HS-5 (cell line): ENCODE measurements around the gene DOCK1.

Experiments
- DNase-seq: peaks from one replicate; pipeline ENCODE4 v3.0.0-alpha.2; 2012; ENCODE audit warnings: low read depth

Gene DOCK1

DNA sequence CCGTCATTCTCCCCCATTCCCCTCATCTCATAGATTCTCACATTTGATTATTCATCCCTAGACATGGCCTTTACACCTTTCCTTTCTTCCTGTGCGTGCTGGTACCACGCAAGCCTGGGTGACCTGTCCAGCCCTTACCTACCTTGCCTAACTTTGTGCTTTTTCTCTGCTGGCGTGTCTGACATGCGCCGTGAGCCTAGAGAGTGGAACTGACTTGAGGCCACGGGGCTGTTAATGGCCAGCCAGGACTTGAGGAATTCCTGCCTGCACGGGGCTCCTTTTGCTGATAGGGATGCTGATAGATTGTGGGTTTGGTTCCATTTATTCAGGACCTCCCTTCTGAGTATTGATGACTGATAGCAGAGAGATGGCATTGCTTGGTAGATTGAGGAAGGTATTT is 134.2 kb downstream of the DOCK1 start:
- DNase-seq = no peak

DNA sequence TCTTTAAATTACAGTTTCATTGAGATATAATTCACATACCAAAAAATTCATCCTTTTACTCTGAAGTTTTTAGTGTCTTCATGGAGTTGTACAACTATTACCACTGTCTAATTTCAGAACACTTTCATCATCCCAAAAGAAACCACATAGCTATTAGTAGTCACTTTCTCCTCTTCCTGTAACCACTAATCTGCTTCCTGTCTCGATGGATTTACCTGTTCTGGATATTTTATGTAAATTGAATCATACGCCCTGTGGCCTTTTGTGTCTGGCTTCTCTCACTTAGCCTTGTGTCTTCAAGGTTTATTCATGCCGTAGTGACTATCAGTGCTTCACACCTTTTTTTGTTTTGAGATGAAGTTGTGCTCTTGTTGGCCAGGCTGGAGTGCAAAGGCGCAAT is 135.5 kb downstream of the DOCK1 start:
- no peak for DNase-seq

DNA sequence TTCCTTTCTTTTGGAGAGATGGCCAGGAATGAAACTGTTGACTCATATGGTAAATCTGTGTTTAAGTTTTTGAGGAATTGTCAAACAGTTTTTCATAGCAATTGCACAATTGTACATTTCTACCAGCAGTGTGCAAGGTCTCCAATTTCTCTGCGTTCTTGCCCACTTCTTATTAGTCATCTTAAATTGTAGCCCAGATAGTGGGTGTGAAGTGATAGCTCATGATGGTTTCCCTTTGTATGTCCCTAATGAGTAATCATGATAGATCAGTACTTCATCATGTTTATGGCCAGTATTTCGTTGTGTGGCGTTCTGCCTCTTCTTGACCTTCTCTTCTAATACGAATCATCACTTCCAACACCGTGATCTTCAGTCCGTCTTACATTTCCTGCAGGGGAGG is 136.3 kb downstream of the DOCK1 start:
- peak; percentile 93 for DNase-seq

DNA sequence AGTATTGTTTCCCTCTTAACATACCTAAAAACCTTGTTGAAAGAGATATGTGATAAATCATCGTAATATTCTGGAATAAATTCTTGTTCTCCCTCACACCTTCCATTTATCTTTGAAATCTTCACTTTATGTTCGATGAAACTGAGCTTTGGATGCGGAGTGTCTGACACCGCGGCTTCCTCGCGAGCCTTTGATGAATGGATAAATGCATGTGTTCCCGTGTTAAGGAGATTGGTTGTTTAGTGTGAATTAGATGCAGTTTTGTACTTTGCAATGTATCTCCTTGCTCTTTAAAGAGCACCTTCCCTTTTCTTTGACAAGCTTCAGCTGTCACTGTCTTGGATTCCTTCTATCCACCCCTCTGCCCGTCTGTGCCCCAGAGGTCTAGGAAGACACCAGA is 138.1 kb downstream of the DOCK1 start:
- no peak for DNase-seq

DNA sequence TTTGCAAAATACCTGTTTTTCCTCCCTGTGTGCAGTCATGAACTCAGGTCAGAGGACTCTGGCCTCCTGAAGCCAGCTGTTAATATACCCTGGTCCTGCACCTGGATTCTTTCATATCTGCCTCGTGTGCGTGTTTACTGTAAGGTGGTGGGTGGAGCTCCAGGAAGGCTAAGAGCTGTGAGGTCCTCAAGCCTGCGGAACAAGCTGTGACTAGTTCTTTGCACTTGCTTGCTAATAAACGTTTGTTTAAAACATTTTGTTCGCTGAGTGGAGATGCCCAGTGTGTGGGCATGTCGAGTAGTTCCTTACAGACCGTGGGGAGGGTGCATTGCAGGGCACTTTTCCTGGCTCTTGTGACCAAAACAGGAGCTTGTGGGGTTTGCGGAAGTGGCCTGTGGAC is 139.0 kb downstream of the DOCK1 start:
- DNase-seq = no peak

DNA sequence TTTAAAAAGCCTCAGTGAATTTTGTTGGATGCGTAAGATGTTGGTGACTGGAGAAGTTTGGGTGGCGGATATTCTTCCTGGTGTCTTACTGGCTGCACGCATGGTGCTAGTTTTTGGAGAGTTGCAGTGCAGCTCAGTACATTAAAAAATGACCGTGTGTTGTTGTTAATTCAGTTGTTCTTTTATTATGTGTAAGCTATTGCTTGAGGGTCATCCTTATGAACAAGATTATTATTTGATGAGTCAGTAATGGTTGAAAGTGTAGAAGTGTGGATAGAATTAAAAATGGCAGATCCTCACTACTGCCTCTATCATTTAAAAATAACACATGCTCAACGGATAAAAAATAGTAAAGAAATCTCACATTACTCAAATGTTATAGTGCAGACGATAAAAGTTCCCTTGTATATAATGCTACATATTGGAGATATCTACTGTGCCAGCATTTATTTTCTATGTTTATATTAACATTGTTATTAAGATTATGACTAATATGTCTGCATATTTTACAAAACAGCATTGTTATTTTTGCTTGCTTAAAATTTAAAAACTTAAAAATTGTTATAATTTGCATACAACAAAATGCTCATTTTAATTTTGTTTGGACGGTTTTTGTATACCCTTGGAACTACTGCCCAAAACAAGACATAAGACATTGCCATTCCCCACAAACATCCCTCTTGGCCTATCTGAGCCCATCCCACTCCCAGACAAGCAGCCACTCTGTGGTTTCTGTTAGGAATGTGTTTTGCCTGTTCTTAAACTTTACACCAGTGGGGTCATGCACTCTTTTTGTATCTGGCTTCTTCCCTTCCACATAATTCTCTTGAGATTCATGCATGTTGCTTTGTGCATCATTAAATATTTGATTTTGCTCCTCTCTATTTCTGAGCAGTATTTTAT is 142.0 kb downstream of the DOCK1 start:
- DNase-seq = no peak

DNA sequence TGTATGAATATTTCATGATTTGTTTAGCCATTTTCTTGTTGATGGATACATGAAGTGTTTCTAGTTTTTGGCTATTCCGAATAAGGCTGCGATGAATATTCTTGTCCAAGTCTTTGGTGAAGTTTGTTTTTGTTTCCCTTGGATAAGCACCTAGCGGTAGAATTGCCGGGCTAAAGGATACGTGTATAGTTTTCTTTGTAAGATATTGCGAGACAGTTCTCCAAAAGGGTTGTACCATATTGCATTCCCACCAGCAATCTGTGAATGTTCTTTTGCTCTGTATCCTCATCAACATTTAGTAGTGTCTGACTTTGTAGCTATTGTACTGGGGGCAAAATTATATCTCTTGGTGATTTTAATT is 142.6 kb downstream of the DOCK1 start:
- DNase-seq = no peak

DNA sequence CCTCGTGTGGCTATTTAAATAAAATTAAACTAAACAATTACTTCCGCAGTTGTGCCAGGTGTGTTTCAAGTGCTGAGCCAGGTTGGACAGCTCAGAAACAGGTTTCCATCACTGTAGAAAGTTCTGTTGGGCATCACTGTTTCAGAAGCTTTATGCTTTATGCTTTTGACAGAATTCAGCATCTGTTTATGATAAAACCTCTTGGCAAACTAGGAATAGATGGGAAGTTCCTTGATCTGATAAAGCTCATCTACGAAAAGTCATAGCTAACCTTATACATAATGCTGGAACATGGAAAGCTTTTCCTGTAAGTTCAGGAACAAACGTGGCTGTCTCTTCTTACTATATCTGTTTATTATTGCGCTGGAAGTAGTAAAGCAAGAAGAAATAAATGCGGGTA is 143.4 kb downstream of the DOCK1 start:
- no peak for DNase-seq

DNA sequence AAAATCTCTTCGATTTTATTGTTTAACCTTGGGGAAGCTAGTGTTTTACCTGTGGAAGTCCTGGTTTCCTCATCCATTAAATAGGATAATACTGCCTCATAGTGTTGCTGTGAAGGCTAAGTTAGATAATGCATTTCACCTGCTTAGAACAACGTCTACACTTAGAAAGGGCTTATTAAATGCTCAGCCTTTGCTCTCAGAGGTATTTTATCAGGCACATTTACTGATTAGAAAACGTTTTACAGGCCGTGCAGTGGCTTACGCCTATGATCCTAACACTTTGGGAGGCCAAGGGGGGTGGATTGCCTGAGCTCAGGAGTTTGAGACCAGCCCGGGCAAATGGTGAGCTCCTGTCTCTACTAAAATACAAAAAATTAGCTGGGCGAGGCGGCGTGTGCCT is 146.8 kb downstream of the DOCK1 start:
- no peak for DNase-seq

DNA sequence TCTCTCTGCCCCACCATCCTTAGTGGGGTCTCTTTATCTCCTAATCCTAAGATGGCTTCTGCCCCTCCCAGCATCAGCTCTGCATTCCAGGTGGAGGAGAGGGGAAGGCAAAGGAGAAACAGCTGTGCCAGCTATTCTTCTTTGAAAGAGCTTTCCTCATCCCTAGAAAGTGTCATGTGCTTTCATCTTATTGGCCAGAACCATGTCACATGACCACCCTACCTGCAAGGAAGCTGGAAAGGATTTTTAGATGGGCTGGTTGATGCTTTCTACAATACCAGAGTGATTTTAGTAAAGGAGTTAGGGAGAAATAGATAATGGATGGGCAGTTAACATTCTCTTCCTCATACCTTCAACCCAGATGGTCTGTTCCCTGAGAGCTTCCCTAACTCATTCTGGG is 150.0 kb downstream of the DOCK1 start:
- no peak for DNase-seq

DNA sequence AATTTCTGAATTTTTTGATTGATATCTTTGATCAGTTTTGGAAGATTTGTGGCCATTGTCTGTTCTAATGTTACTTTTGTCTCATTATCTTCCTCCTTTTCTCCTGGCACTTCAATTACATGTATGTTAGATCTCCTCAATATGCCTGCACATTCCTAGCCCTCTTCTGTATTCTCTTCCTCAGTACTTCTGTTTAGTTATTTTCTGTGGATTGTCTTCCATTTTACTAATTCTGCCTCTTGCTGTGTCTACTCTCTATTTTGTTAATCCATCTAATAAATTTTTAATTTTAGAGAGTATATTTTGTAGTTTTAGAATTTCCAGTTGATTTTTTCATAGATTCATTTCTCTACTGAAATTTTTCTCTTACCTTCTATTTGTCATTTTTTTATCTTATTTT is 154.1 kb downstream of the DOCK1 start:
- no peak for DNase-seq

DNA sequence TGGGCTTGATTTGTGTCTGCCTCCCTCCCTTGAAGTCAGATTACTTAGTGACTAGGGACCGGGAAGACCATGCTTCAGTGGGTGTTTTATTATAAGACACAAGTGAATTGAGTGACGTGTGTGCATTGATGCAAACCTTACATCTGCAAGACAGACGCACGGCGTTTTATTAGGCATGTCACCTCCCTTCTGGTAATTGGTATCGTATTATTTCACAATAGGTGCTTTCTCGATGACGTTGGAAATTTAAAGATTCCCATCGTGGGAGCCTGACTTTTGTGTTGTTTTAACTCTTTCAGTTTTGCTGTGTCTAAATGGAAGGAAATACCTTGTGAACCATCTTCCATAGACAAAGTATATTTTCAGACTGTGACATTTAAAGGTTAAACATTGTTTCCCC is 158.5 kb downstream of the DOCK1 start:
- DNase-seq = no peak

DNA sequence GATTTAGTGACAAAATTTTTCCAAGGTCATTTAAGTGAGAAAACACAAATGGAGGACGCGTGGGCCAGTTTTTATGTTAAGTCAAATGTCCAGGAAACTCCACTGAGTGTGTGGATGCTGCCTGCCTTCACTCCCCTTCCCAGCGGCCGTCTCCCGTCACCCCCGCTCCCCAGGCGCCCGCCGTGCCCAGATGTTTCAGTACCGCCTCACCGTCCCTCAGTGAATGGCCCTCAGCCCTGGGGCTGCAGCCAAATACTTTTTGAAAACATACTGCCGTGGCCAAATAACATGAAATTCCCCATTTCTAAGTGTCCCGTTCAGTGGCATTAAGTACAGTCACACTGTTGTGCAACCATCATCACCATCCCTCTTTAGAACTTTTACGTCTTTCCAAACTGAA is 159.2 kb downstream of the DOCK1 start:
- DNase-seq = no peak

DNA sequence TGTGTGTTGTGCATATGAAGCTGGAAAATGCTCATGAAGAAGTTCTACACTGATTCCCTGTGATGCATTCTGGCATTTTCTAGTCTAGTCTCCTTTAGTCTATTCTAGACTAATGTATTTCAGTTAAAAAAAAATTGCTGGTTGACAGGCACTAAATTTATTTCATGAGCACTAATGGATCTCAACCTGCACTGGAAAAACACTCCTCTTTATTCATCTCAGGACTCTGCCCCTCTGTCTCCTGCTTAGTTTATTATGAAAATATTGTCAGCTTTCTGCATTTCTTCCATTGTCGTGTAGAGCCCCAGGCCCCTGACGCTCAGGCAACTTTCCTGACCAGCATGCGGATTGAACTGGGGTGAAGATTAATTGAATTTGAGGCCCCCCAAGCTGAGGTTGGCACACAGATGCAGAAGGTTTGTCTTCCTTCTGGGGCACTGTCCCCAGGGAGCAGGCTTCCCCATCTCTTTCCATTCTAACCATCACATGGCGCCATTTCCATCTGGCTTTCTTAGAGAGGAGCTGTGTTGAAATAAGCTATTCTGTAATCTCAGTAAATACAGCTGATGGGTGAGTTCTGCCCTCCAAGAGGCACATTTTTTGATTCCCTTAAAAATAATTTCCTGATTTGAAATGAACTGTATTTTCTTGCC is 162.4 kb downstream of the DOCK1 start:
- no peak for DNase-seq

DNA sequence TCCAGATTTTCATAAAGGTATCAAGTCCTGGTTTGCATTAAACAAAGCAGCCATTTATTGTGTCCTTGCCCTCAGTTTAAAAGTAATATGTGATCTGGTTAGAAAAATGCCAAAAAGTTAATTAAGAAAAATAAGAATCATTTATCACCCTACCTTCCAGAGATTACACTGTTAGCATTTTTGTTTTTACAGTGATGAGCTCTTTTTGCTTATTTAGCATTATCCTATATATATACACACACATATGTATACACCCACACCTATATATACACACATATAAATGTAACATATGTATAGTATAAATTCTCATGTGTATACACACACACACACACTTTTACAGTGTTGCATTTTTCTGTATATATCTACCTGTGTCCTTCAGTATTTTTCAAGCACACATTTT is 163.3 kb downstream of the DOCK1 start:
- no peak for DNase-seq

DNA sequence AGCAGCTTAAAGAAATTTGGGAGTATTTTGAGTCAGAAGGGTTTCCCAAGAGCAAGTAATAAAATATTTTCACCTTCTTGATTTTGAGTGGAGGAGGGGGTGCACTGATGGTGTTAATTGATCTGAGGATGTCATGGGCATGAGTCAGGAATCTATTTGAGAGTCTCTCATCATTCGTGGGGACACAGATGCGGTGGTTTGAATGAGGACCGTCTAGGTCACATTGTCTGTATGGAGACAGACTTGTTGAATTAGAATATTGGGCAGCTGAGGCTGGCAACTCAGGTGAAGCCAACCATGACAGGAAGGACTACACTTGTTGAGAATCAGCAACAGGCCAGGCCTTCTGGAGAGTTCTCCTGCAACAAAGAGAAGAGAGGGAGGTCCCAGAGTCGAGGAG is 164.2 kb downstream of the DOCK1 start:
- no peak for DNase-seq

DNA sequence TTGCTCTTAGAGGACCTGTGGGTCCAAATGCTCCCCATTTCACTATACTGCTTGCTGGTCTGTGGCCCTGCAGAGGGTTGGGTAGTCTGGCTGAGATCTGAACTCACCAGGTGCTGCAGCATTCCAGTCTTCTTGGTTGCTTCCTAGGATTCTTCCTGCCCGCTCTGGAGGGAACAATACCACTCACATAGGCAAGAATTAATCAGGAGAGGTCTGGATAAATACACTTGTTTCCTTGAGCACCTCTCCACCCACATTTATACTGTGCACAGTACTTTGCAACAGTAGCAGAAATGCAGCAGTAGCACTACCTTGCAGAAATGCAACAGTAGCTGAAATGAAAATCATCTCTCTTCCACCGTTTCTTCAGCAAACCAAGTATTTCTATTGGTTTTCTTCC is 165.9 kb downstream of the DOCK1 start:
- DNase-seq = no peak

DNA sequence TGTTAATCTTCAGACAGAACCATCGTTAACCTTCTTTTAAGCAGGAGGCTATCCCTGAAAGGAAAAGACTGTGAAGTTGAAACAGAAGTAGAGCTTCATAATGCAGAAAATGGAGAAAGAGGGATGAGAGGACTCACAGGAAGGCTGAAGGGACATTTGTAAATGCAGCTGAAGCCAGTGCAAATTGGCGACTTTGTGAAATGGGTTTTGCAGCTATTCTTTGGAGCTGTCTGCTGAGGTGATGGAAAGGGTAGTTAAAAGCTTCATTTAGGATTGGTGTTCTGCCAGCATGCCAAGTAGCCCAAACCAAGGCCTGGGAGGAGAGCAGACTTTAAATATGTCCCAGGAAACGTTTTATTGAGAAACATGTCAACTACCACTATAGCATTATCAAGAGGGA is 168.4 kb downstream of the DOCK1 start:
- DNase-seq = no peak

DNA sequence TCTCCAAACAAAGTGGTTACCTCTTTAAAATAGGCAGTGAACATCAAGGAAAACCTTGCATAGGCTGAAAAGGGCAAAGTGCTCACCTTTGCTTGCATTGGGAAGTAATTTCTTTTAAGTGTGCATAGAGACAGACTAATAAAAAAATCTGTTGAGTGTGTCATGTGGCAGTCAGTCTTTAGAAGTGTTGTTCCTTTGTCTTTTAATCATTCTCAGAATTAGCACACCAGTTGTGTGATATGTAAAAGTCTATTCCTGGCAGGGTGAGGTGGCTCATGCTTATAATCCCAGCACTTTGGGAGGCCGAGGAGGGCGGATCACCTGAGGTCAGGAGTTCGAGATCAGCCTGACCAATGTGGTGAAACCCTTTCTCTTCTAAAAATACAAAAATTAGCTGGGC is 174.2 kb downstream of the DOCK1 start:
- no peak for DNase-seq

DNA sequence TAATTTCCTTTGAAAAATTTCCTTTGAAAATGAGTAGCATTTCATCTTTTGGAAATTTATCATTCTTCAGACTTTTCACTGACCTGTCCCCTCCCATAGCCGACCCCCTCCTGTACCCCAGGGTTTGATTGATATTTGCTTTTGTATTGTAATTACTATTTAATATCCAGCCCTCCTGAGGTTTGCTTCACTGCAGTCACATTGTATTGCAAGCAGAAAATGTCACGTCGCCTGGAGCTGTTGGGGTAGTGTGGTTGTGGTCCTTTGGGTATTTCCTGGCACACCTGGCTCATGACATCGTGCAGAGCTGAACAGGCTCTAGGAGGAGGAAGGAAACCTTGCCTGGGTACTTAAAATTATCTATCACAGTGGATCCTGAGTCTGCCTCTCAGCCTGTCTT is 175.1 kb downstream of the DOCK1 start:
- no peak for DNase-seq

DNA sequence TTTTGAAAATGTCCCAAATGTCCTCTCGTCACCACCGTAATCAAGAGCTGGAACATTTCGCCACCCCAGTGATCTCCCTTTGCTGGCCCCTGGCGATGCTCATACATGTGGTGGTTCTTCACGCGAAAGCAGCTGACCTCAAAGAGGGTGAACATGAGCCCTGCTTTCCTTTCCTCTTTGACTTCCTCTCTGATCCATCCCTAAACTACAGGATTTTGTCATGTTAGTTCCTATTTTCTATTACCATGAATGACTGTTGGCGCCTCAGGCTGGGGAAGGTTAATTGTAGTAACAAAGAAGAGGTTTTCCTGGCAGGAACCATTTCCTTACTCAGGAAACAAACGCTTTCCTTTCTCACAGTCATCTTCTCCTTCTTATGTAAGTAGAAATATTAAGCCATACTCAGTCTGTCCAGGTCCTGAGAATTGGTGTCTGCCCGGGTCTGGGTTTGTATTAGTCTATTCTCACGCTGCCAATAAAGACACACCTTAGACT is 176.7 kb downstream of the DOCK1 start:
- DNase-seq = no peak

DNA sequence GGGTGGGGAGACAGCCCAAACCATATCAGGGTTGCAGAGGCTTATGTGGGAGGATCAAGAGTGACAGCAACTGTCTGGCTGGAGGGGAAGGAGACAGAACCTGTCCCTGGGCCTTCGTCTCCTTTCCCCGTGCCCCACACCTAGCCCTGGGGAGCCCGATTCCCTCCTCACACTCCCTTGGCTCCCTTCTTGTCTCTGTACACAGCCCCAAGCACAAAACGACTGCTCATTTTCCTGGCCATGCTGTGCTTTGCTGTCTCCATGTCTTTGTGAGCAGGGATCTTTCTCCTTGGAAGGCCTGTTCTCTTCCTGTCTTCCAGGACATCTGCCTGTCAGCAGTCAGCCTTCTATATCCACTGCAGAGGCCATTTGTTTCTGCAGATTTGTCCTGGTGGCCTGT is 177.4 kb downstream of the DOCK1 start:
- no peak for DNase-seq

DNA sequence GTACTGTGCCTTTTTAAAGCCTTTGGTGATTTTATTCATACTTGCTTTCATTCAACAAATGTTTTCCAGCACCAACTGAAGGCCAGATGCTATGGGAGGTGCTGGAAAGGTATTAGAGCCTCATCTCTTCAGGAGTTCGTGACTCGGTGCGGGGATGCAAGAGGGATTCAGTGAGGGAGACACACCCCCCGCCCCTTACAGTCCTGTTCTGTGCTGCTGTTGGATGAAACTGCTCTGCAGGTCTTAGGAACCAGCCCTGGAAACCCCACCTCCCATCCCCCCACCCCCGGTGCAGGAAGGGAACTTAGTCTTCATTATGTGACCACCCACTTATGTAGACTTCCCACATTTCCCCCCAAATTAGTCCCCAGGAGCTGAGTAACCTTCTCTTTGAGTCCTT is 180.7 kb downstream of the DOCK1 start:
- DNase-seq = no peak

DNA sequence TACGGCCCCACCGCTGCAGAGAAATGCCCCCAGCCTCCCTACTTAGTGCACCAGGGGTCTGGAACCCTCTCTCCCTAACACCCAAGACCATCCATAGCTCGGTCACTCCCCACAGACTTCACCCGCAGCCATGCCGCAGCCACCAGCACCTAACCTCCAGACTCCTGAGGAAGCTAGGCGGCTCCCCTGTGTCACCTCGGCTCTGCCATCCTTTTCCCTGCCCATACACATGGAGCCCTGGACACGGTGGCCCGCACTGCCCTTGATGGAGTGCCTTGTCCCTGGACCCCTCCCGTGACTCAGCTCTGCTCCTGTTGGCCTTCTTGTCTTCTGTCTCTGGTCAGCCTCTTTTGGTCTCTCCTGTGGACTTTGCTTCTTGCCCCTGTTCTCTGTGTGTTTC is 183.7 kb downstream of the DOCK1 start:
- DNase-seq = no peak
